T-cell (primary cell): ENCODE measurements around the gene EDC4. TPM values are rescaled to one million over a fixed set of nuclear protein-coding genes. Genes with fewer than 3 reads are reported as not detected.
"Not testable (repeated sequence)": the region's sequence is repeated elsewhere in the genome, so short reads cannot be mapped to it uniquely, and the experiment has no call there.

Experiments used
- ATAC-seq, 4 experiments: fragments of 200-7000 bp in 3 of 4; fragments of 150-1000 bp in 1 of 4; cut with Tn5 transposase; replicated peaks in 1 of 4; 1 replicate in 3 of 4; 2 replicates in 1 of 4; pipeline ENCODE4 v1.10.0; 2021; ENCODE audit warnings: moderate library complexity in 3 of 4, mild to moderate bottlenecking in 2 of 4, moderate number of reproducible peaks in 1 of 4
- CTCF ChIA-PET, 2 donors: fragments of 300-600 bp; sonication (Branson Sonifier 250); formaldehyde crosslinking; loops; one replicate each; lab custom pipeline; 2022; ENCODE audit warnings: antibody characterized with exemption in 2 of 2; lab: Charles Lee
- POLR2A ChIA-PET, 2 donors: fragments of 300-600 bp; sonication (Branson Sonifier 250); formaldehyde crosslinking; loops; one replicate each; lab custom pipeline; 2022; ENCODE audit warnings: antibody characterized with exemption in 2 of 2; lab: Charles Lee
- DNase-seq, 35 experiments: peaks; one replicate each; pipeline versions ENCODE4 v3.0.0 to v3.0.0-alpha.2; 2013 to 2023
- H3K27ac ChIP-seq: one replicate; pipeline ENCODE4 v1.5.1; 2013; ENCODE audit warnings: low read length
- H3K27me3 ChIP-seq, 2 experiments: replicated peaks in 1 of 2; 1 replicate in 1 of 2; 2 replicates in 1 of 2; pipeline versions ENCODE4 v1.6.1 to v1.7.0; 2013; ENCODE audit warnings: low read length in 1 of 2, mixed read lengths in 1 of 2; ENCODE audit not compliant: control insufficient read depth in 2 of 2, insufficient read depth in 2 of 2; ENCODE audit errors: extremely low read depth in 1 of 2
- H3K36me3 ChIP-seq, 2 donors: 1 replicate in 1 of 2; 2 replicates in 1 of 2; pipeline versions ENCODE4 v1.6.1 to v1.7.0; 2013; ENCODE audit warnings: low read length in 1 of 2; ENCODE audit not compliant: control insufficient read depth in 2 of 2, insufficient read depth in 1 of 2; ENCODE audit errors: extremely low read depth in 1 of 2
- H3K4me1 ChIP-seq, 2 experiments: 1 replicate in 1 of 2; 2 replicates in 1 of 2; pipeline versions ENCODE4 v1.6.1 to v1.7.0; 2013; ENCODE audit warnings: low read length in 2 of 2, mixed read lengths in 1 of 2; ENCODE audit not compliant: insufficient read depth in 2 of 2, control insufficient read depth in 1 of 2; ENCODE audit errors: extremely low read depth in 1 of 2
- H3K4me3 ChIP-seq, 2 donors: 1 replicate in 1 of 2; 2 replicates in 1 of 2; pipeline versions ENCODE4 v1.5.1 to v1.7.0; 2013; ENCODE audit warnings: mild to moderate bottlenecking in 2 of 2, low read length in 1 of 2, moderate library complexity in 1 of 2; ENCODE audit not compliant: control insufficient read depth in 1 of 2; ENCODE audit errors: extremely low read depth in 1 of 2
- H3K9me3 ChIP-seq: 2 replicates; pipeline ENCODE4 v1.7.0; 2013
- H3K27ac Mint-ChIP-seq, 2 donors: one replicate each; pipeline ENCODE4 v1.8.0; 2020 to 2021; ENCODE audit warnings: mild to moderate bottlenecking in 2 of 2, mixed read lengths in 2 of 2
- H3K27me3 Mint-ChIP-seq, 2 donors: one replicate each; pipeline ENCODE4 v1.8.0; 2021 to 2022; ENCODE audit warnings: mixed read lengths in 2 of 2
- H3K36me3 Mint-ChIP-seq: one replicate; pipeline ENCODE4 v1.8.0; 2021; ENCODE audit warnings: mixed read lengths
- H3K4me1 Mint-ChIP-seq, 3 donors: one replicate each; pipeline ENCODE4 v1.8.0; 2020 to 2022; ENCODE audit warnings: mixed read lengths in 3 of 3, mild to moderate bottlenecking in 1 of 3
- H3K4me3 Mint-ChIP-seq, 3 donors: one replicate each; pipeline ENCODE4 v1.8.0; 2020 to 2022; ENCODE audit warnings: mild to moderate bottlenecking in 3 of 3, mixed read lengths in 3 of 3, moderate library complexity in 3 of 3
- H3K9me3 Mint-ChIP-seq, 3 donors: one replicate each; pipeline ENCODE4 v1.8.0; 2020 to 2022; ENCODE audit warnings: mixed read lengths in 3 of 3
- WGBS: methylation state at CpG from one replicate; pipeline ENCODE4 v1.1.5; 2013; ENCODE audit warnings: missing lambda C conversion rate; ENCODE audit not compliant: insufficient coverage; 5-methylcytosine and 5-hydroxymethylcytosine counted together
- total RNA-seq, 35 experiments: library from RNA in 6 of 35; stranded (reverse) in 6 of 35; fragments of 120-200 nt in 1 of 35; gene quantifications; one replicate each; pipeline versions ENCODE4 v1.2.1 to v1.2.4 and lab custom pipeline; 2013 to 2026

EDC4 gene
- total RNA-seq, 5 donors from 2014 or later (not counting 1 experiment from before 2014, with no cell fraction given): 110 to 144 (median 136) TPM

DNA sequence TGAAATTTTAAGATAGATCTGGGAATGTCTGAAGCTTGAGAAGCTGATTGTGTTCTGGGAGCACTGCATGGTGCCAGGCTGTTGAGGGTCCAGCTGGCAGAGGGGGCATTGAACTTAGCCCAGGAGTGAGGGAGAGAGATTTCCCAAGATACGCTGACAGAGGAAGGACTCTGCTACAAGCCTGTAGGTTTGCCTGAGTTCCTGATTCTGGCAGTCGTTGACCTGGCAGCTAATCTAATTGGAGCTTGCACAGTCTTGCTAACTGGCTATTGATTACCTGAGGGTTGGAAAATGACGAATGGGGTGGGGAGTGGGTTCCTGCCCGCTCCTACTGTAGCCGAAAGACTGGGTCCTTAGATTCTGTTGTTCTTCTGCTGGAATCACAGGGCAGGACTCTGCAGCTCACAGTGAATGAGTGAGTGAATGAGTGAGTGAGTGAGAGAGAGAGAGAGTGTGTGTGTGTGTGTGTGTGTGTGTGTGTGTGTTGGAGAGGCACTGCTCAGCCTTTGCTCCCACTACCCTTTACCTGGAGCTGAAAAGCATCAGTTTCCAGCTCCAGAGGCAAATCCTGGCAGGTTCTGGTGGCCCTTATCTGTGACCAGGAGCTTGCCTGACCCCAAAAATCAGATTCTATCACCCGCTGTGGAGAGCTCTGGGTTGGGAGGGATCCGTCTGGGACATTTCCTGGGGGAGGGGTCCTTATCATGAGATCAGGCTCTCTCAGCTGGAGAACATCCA lies 42.1 kb downstream of the EDC4 start:
- H3K36me3 ChIP-seq: peaks cover 0 to 41% of the 10 kb centered on the region in 2 donors
- DNase-seq: no peak

DNA sequence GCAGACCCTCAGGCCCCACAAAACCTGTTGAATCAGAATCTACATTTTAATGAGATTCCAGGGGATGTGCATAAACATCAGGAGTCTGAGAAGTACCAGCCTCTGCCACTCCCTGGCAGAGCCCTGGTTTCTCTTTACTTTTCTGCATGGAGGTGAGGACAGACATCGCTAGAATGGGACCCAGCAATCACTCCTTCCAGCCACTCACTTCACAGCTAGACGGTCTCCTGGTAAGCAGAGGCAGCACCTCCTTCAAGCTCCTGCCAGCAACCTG lies 42.6 kb downstream of the EDC4 start:
- ATAC-seq, H3K27ac ChIP-seq, H3K9me3 ChIP-seq, H3K27me3 Mint-ChIP-seq, H3K27ac Mint-ChIP-seq, H3K4me3 Mint-ChIP-seq, H3K9me3 Mint-ChIP-seq, H3K4me3 ChIP-seq, DNase-seq, H3K27me3 ChIP-seq, POLR2A ChIA-PET: not testable (repeated sequence)
- peaks cover 0 to 40% of the 10 kb centered on the region in 2 donors for H3K36me3 ChIP-seq
- peaks cover 0 to 31% of the 10 kb centered on the region in 2 experiments for H3K4me1 ChIP-seq
- Mint-ChIP-seq H3K36me3 (peaks cover 17% of the 10 kb centered on the region), H3K4me1 (peaks cover 30 to 38% (median 32%) of the 10 kb centered on the region in 3 donors)
- no CpG with 5 or more reads among the region's 2 CpGs for WGBS
- CTCF ChIA-PET: interaction anchor here in 1 of 2 donors (1.1 kb wide), 1 partner anchor 103 kb away, joined by 6 read pairs; no protein-coding TSS in a partner anchor

More for the DNA sequence above, 42.1 kb downstream of the EDC4 start:
- no peak for ATAC-seq
- POLR2A ChIA-PET: interaction anchor here in 1 of 2 donors (0.7 kb wide), 1 partner anchor 67 kb away, joined by 4 read pairs; no protein-coding TSS in a partner anchor
- Histone ChIP-seq H3K9me3 (no peaks in the 10 kb centered on the region), H3K4me1 (peaks cover 0 to 35% of the 10 kb centered on the region in 2 experiments), H3K27me3 (no peaks in the 10 kb centered on the region), H3K4me3 (no peak overlapping the region), H3K27ac (no peak overlapping the region)
- H3K4me3 Mint-ChIP-seq: no peak overlapping the region
- no peak overlapping the region for H3K27ac Mint-ChIP-seq
- CTCF ChIA-PET: interaction anchor here (0.5 to 1.1 kb wide), 2 partner anchors 102 to 196 kb away, joined by 4 to 6 read pairs; no protein-coding TSS in a partner anchor
- no peaks in the 10 kb centered on the region for H3K27me3 Mint-ChIP-seq
- WGBS: 93% methylated on average over 3 of the region's 7 CpGs
- H3K9me3 Mint-ChIP-seq: no peaks in the 10 kb centered on the region
- peaks cover 34 to 44% (median 34%) of the 10 kb centered on the region in 3 donors for H3K4me1 Mint-ChIP-seq
- peaks cover 19% of the 10 kb centered on the region for H3K36me3 Mint-ChIP-seq

DNA sequence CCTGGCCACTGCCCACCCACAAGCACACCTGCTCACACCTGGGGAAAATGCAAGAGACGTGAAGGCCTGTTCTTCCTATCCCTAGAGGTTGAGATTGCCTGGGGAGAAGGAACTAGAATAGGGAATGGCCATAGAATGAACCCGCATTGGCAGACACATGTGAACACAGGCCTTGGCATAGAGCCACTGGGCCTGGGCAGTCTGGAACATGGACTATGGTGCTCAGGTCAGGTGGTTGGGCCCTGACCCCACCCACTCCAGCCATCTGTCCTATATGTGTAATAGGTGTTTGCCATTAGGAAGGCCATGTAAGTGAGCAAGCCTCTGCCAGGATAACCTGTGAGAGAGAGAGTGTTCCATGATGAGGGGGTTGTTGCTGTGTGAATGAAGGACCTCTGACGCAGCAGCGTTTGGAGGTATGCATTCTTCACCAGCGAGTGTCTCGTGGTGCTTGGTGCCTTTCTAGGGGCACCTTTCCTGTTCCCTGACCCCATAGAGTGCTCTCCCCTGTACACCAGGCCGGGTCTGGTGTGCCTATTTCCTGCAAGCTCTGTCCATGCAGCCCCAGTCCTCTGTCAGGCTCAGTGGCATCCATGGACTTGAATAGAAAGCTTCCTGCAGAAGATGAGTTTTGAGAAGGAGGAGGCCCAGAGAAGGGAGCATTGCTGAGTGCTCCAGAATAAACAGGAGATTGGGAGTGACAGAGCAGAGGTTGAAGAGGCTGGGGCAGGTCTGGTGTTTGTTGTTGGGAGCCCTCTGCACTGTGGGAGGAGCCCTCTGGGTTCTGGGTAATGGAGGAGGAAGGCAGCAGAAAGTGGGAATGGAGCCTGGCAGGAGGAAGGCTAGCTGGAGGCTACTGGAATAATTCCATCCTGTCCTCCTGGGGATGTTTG lies 43.2 kb downstream of the EDC4 start:
- Mint-ChIP-seq H3K4me3 (no peak overlapping the region), H3K27me3 (no peaks in the 10 kb centered on the region), H3K27ac (peak overlapping the region in 1 of 2 donors; percentile 41), H3K36me3 (peaks cover 14% of the 10 kb centered on the region), H3K9me3 (no peaks in the 10 kb centered on the region), H3K4me1 (peaks cover 30 to 35% (median 32%) of the 10 kb centered on the region in 3 donors)
- DNase-seq (no peak), ATAC-seq (no peak)
- peaks cover 0 to 34% of the 10 kb centered on the region in 2 donors for H3K36me3 ChIP-seq
- WGBS: 91% methylated on average over 5 of the region's 7 CpGs
- CTCF ChIA-PET: no interaction called here
- H3K27me3 ChIP-seq: no peaks in the 10 kb centered on the region
- peaks cover 0 to 24% of the 10 kb centered on the region in 2 experiments for H3K4me1 ChIP-seq
- POLR2A ChIA-PET: no interaction called here
- H3K27ac ChIP-seq: no peak overlapping the region
- H3K9me3 ChIP-seq: no peaks in the 10 kb centered on the region
- H3K4me3 ChIP-seq: no peak overlapping the region

DNA sequence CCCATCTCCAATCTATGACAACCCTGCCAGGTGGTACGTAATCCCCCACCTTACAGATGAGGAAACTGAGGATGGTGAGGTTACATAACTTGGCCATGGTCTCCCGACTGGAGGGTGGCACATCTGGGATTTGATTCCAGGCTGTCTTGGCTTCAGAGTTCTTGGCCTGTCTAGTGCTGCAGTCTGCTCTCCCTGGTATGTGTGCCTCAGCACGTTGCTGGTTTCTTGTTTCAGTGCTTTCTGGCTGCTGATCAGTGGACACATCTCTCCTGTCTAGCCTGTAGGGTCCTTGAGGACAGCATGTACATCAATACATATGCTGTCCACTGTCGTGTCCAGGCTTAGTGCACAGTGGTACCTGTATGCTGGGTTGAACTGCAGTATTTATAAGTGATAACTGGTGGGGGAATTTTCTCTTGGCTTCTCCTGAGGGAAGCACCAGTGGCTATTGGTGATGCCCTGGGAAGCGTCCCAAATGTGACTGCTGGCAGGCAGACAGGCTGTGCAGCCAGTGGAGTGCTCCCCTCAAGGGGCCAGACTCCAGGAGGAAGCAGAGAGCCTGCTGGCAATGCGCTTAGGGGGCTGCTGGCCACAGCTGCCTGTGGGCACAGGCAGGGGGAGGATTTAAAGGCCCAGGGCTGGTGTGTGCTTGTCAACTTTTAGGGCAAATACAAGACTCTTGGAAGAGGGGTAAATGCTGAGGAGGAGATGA lies 44.4 kb downstream of the EDC4 start:
- 90% methylated on average over 5 of the region's 6 CpGs for WGBS
- H3K27ac Mint-ChIP-seq: peak overlapping the region in 1 of 2 donors; percentile 58
- no peak for DNase-seq
- ChIA-PET POLR2A (no interaction called here), CTCF (no interaction called here)
- Histone ChIP-seq H3K36me3 (peaks cover 4 to 23% of the 10 kb centered on the region in 2 donors), H3K27me3 (no peaks in the 10 kb centered on the region), H3K4me1 (peaks cover 0 to 23% of the 10 kb centered on the region in 2 experiments), H3K9me3 (no peaks in the 10 kb centered on the region), H3K4me3 (no peak overlapping the region), H3K27ac (no peak overlapping the region)
- H3K27me3 Mint-ChIP-seq: no peaks in the 10 kb centered on the region
- H3K36me3 Mint-ChIP-seq: peaks cover 14% of the 10 kb centered on the region
- peaks cover 32 to 39% (median 37%) of the 10 kb centered on the region in 3 donors for H3K4me1 Mint-ChIP-seq
- H3K9me3 Mint-ChIP-seq: no peaks in the 10 kb centered on the region
- no peak for ATAC-seq
- H3K4me3 Mint-ChIP-seq: no peak overlapping the region

DNA sequence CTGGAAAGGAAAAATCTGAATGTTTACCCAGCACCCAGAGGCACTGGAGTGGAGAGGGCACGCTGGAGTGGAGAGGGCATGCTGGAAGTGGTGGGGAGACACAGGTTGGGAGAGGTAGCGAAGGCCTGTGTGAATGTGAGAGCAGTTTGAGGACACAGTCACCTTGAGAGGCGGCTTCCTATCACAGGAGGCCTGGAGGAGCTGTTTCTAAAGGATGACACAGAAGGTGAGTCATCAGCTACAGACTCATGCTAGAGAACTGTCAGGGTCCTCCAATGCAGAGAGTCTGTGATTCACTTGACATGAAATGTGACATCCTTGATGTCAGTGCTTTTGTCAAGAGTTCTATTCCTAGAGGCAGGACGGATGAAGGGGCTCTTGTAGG lies 45.0 kb downstream of the EDC4 start:
- peaks cover 0 to 23% of the 10 kb centered on the region in 2 experiments for H3K4me1 ChIP-seq
- ChIA-PET CTCF (no interaction called here), POLR2A (no interaction called here)
- H3K4me3 ChIP-seq: no peak overlapping the region
- DNase-seq: no peak
- H3K4me1 Mint-ChIP-seq: peaks cover 32 to 42% (median 38%) of the 10 kb centered on the region in 3 donors
- H3K27ac ChIP-seq: no peak overlapping the region
- H3K27me3 ChIP-seq: no peaks in the 10 kb centered on the region
- peak overlapping the region in 1 of 2 donors; percentile 58 for H3K27ac Mint-ChIP-seq
- no peaks in the 10 kb centered on the region for H3K9me3 Mint-ChIP-seq
- no peak overlapping the region for H3K4me3 Mint-ChIP-seq
- H3K36me3 Mint-ChIP-seq: peaks cover 14% of the 10 kb centered on the region
- ATAC-seq: peak in 3 of 4 experiments; percentile 81 to 98 (median 97)
- H3K9me3 ChIP-seq: no peaks in the 10 kb centered on the region
- 79% methylated on average over 3 of the region's 4 CpGs for WGBS
- H3K36me3 ChIP-seq: peaks cover 4 to 25% of the 10 kb centered on the region in 2 donors
- H3K27me3 Mint-ChIP-seq: no peaks in the 10 kb centered on the region
